GM12875 (cell line): ENCODE results near the gene SOCS3.

Experiments
- H3K4me3 ChIP-seq: one replicate; pipeline ENCODE4 v1.5.1; 2011; ENCODE audit warnings: low read depth, low read length, control low read depth
- CTCF ChIP-seq: IDR thresholded peaks from 2 replicates; pipeline ENCODE4 v1.5.1; 2011; ENCODE audit warnings: low read depth, mild to moderate bottlenecking, control low read depth, inconsistent platforms, low read length, moderate library complexity, borderline replicate concordance; ENCODE audit not compliant: insufficient read depth

Gene SOCS3

GRCh38 chr17:78342449-78343186, 17.3 kb downstream of the SOCS3 start:
- no peak overlapping the region for H3K4me3 ChIP-seq
- TF ChIP-seq CTCF, result no peak

- TF ChIP-seq CTCF, result no peak
- peak overlapping the region; percentile 30 for H3K4me3 ChIP-seq
These were observed 18.1 kb downstream of the SOCS3 start for GRCh38 chr17:78341559-78342448.

GRCh38 chr17:78340183-78340955, 19.5 kb downstream of the SOCS3 start:
- no peak for TF ChIP-seq CTCF
- H3K4me3 ChIP-seq, result no peak overlapping the region

- H3K4me3 ChIP-seq, result no peak overlapping the region
These were observed 21.2 kb downstream of the SOCS3 start for GRCh38 chr17:78338486-78339259.

GRCh38 chr17:78337244-78338109, 22.4 kb downstream of the SOCS3 start:
- no peak for TF ChIP-seq CTCF
- H3K4me3 ChIP-seq, result no peak overlapping the region

More at GRCh38 chr17:78338486-78339259, 21.2 kb downstream of the SOCS3 start:
- no peak for TF ChIP-seq CTCF
